Measurements from ENCODE around the gene EBF3. TPM values are rescaled to one million over a fixed set of nuclear protein-coding genes. Genes with fewer than 3 reads are reported as not detected.

Gene EBF3
- total RNA-seq, 1 experiment from 2014 or later, result 0.12 TPM

GRCh38 chr10:129926066-129927055 lies 37.7 kb downstream of the EBF3 start:
- ChIA-PET POLR2A (no interaction called here), RAD21 (ENCODE audit: low non-redundant PET in 1 of 2, low total read pairs in 2 of 2, uncharacterized antibody in 2 of 2, unreplicated experiment in 2 of 2) (no interaction called here), CTCF (no interaction called here)
- no peak overlapping the region for H2AFZ ChIP-seq (ENCODE audit: low read depth, low read length, poor library complexity, severe bottlenecking)
- H3K27me3 ChIP-seq (ENCODE audit: insufficient read depth, low read length), result no peaks in the 10 kb centered on the region
- H3K79me2 ChIP-seq (ENCODE audit: insufficient read depth, low read length), result no peaks in the 10 kb centered on the region
- H4K20me1 ChIP-seq (ENCODE audit: insufficient read depth), result no peaks in the 10 kb centered on the region
- no TSS peak for BruUV-seq (replicated peaks)
- TF ChIP-seq TCF7L2 (IDR thresholded peaks at IDR 0.05; ENCODE audit: borderline replicate concordance, extremely low read depth, insufficient read depth, insufficient read length) (no peak), EZH2phosphoT487 (IDR thresholded peaks at IDR 0.05; ENCODE audit: borderline replicate concordance) (no peak), EZH2 (IDR thresholded peaks at IDR 0.05) (no peak), POLR2A (IDR thresholded peaks at IDR 0.05; ENCODE audit: borderline replicate concordance, extremely low read depth, insufficient read depth, insufficient read length) (no peak), ELF1 (IDR thresholded peaks at IDR 0.05; ENCODE audit: borderline replicate concordance, low read depth) (no peak), SP1 (IDR thresholded peaks at IDR 0.05; ENCODE audit: low read depth) (no peak), CEBPB (IDR thresholded peaks at IDR 0.05; ENCODE audit: low read depth) (no peak), ZFX (IDR thresholded peaks at IDR 0.05) (no peak)
- TF ChIP-seq, protein P1, sequence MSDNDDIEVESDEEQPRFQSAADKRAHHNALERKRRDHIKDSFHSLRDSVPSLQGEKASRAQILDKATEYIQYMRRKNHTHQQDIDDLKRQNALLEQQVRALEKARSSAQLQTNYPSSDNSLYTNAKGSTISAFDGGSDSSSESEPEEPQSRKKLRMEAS (IDR thresholded peaks at IDR 0.05), result no peak
- TF ChIP-seq, protein P2, sequence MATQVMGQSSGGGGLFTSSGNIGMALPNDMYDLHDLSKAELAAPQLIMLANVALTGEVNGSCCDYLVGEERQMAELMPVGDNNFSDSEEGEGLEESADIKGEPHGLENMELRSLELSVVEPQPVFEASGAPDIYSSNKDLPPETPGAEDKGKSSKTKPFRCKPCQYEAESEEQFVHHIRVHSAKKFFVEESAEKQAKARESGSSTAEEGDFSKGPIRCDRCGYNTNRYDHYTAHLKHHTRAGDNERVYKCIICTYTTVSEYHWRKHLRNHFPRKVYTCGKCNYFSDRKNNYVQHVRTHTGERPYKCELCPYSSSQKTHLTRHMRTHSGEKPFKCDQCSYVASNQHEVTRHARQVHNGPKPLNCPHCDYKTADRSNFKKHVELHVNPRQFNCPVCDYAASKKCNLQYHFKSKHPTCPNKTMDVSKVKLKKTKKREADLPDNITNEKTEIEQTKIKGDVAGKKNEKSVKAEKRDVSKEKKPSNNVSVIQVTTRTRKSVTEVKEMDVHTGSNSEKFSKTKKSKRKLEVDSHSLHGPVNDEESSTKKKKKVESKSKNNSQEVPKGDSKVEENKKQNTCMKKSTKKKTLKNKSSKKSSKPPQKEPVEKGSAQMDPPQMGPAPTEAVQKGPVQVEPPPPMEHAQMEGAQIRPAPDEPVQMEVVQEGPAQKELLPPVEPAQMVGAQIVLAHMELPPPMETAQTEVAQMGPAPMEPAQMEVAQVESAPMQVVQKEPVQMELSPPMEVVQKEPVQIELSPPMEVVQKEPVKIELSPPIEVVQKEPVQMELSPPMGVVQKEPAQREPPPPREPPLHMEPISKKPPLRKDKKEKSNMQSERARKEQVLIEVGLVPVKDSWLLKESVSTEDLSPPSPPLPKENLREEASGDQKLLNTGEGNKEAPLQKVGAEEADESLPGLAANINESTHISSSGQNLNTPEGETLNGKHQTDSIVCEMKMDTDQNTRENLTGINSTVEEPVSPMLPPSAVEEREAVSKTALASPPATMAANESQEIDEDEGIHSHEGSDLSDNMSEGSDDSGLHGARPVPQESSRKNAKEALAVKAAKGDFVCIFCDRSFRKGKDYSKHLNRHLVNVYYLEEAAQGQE (IDR thresholded peaks at IDR 0.05; ENCODE audit: low read depth), result no peak
- no peak for ATAC-seq
- no peak overlapping the region for H3K9ac ChIP-seq (ENCODE audit: low read length)
- H3K36me3 ChIP-seq (ENCODE audit: control insufficient read depth in 1 of 2, insufficient read depth in 2 of 2, low read length in 2 of 2), result no peaks in the 10 kb centered on the region
- no peak overlapping the region for H3K4me3 ChIP-seq (replicated peaks in 1 of 2; ENCODE audit: low read depth in 1 of 2, low read length in 2 of 2)
- H3K9me2 ChIP-seq (ENCODE audit: insufficient read depth), result no peaks in the 10 kb centered on the region
- H3K4me2 ChIP-seq (ENCODE audit: low read length), result no peak overlapping the region
- H3K4me1 ChIP-seq (ENCODE audit: control insufficient read depth in 1 of 2, insufficient read depth in 2 of 2, low read length in 2 of 2), result no peaks in the 10 kb centered on the region
- DNase-seq (ENCODE audit: low read depth, low spot score), result no peak
- H3K9me3 ChIP-seq (ENCODE audit: control insufficient read depth in 1 of 2, insufficient read depth in 1 of 2, low read depth in 1 of 2, low read length in 2 of 2), result no peaks in the 10 kb centered on the region
- intact Hi-C loops (cut with micrococcal nuclease), result no loop called here
- H3K27ac ChIP-seq (ENCODE audit: low read depth, low read length), result no peak overlapping the region

Data from HCT116 (cell line).